Astrocyte (in vitro differentiated cells and primary cell): ENCODE results near the gene CSTF2T. TPM values are rescaled to one million over a fixed set of nuclear protein-coding genes. Genes with fewer than 3 reads are reported as not detected.

Experiments
- DNase-seq: peaks from one replicate; pipeline ENCODE4 v3.0.0-alpha.2; 2010; ENCODE audit warnings: low read depth
- FAIRE-seq: peaks from 2 replicates; lab custom pipeline; 2011; peaks lifted over from hg19 to GRCh38; lab: Jason Lieb, UNC
- H2AFZ ChIP-seq: 2 replicates; pipeline ENCODE4 v1.6.0; 2012; ENCODE audit warnings: low read depth, low read length, inconsistent platforms
- H3K27ac ChIP-seq: 2 replicates; pipeline ENCODE4 v1.5.1; 2011; ENCODE audit warnings: low read depth, low read length, inconsistent platforms
- H3K27me3 ChIP-seq: 2 replicates; pipeline ENCODE4 v1.6.0; 2011; ENCODE audit warnings: low read length, inconsistent platforms; ENCODE audit not compliant: insufficient read depth
- H3K36me3 ChIP-seq: 2 replicates; pipeline ENCODE4 v1.5.1; 2011; ENCODE audit warnings: low read length, inconsistent platforms; ENCODE audit not compliant: insufficient read depth
- H3K4me1 ChIP-seq: 2 replicates; pipeline ENCODE4 v1.5.1; 2011; ENCODE audit warnings: low read length, inconsistent platforms; ENCODE audit not compliant: insufficient read depth
- H3K4me2 ChIP-seq: 2 replicates; pipeline ENCODE4 v1.6.0; 2012; ENCODE audit warnings: low read length, inconsistent platforms
- H3K4me3 ChIP-seq: 2 replicates; pipeline ENCODE4 v1.5.1; 2011; ENCODE audit warnings: low read depth, mild to moderate bottlenecking, low read length, inconsistent platforms; ENCODE audit not compliant: insufficient read depth
- H3K79me2 ChIP-seq: 2 replicates; pipeline ENCODE4 v1.6.0; 2012; ENCODE audit warnings: mild to moderate bottlenecking, low read length, inconsistent platforms; ENCODE audit not compliant: insufficient read depth
- H3K9ac ChIP-seq: 2 replicates; pipeline ENCODE4 v1.6.0; 2012; ENCODE audit warnings: mild to moderate bottlenecking, low read length, inconsistent platforms
- H3K9me3 ChIP-seq: 2 replicates; pipeline ENCODE4 v1.5.1; 2012; ENCODE audit warnings: low read depth, mild to moderate bottlenecking, low read length, inconsistent platforms; ENCODE audit not compliant: insufficient read depth
- H4K20me1 ChIP-seq: 2 replicates; pipeline ENCODE4 v1.6.0; 2012; ENCODE audit warnings: low read length, inconsistent platforms; ENCODE audit not compliant: insufficient read depth
- H3K27ac Mint-ChIP-seq: one replicate; pipeline ENCODE4 v1.8.0; 2021; ENCODE audit warnings: mild to moderate bottlenecking, mixed read lengths; ENCODE audit not compliant: unreplicated experiment
- H3K27me3 Mint-ChIP-seq: one replicate; pipeline ENCODE4 v1.8.0; 2021; ENCODE audit warnings: low read depth, mixed read lengths; ENCODE audit not compliant: unreplicated experiment
- H3K36me3 Mint-ChIP-seq: one replicate; pipeline ENCODE4 v1.8.0; 2021; ENCODE audit warnings: low read depth, mixed read lengths; ENCODE audit not compliant: unreplicated experiment
- H3K4me1 Mint-ChIP-seq: one replicate; pipeline ENCODE4 v1.8.0; 2021; ENCODE audit warnings: low read depth, mixed read lengths; ENCODE audit not compliant: unreplicated experiment
- H3K4me3 Mint-ChIP-seq: one replicate; pipeline ENCODE4 v1.8.0; 2021; ENCODE audit warnings: mild to moderate bottlenecking, moderate library complexity, mixed read lengths; ENCODE audit not compliant: unreplicated experiment
- H3K9me3 Mint-ChIP-seq: one replicate; pipeline ENCODE4 v1.8.0; 2021; ENCODE audit warnings: mild to moderate bottlenecking, mixed read lengths; ENCODE audit not compliant: unreplicated experiment
- EZH2 ChIP-seq: IDR thresholded peaks from 2 replicates; pipeline ENCODE4 v1.6.1; 2012; ENCODE audit warnings: mild to moderate bottlenecking, low read length, inconsistent platforms; ENCODE audit not compliant: insufficient read depth
- total RNA-seq: library from RNA; stranded (reverse); gene quantifications from 2 replicates; pipeline ENCODE4 v1.2.1, GENCODE V29; 2021
- TF ChIP-seq, protein P1 (sequence below): IDR thresholded peaks from 2 replicates; pipeline ENCODE4 v1.5.1; 2011; ENCODE audit warnings: low read depth, mild to moderate bottlenecking, inconsistent platforms, low read length, moderate library complexity; ENCODE audit not compliant: insufficient read depth

Gene CSTF2T
- total RNA-seq, 1 donor from 2014 or later, result 22.9 TPM

DNA sequence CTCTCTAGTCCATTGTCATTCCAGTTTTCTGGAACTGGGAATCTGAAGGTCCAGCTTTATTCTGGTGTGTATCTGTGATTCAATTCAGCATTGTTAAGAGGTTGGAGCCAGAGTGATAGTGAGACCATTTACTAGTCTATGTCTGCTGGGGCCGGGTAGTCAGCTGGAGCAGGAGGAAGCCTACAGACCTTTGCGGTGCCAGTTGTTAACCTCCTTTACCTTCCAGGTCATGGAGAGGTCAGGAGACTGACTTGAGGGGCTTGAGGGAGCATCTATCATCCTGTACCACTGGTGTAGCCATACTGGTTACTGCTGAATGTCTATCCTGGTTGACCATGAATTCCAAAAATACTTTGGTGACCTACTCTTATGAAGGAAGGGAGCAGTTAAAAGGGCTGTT, 9.2 kb upstream of the CSTF2T start:
- Histone ChIP-seq H3K9ac (no peak overlapping the region), H3K36me3 (no peaks in the 10 kb centered on the region), H3K27ac (no peak overlapping the region), H3K27me3 (no peaks in the 10 kb centered on the region), H3K4me3 (no peak overlapping the region), H3K9me3 (no peaks in the 10 kb centered on the region), H4K20me1 (no peaks in the 10 kb centered on the region), H2AFZ (no peak overlapping the region), H3K4me2 (no peak overlapping the region), H3K4me1 (no peaks in the 10 kb centered on the region), H3K79me2 (no peaks in the 10 kb centered on the region)
- H3K27me3 Mint-ChIP-seq, result no peaks in the 10 kb centered on the region
- H3K4me1 Mint-ChIP-seq, result peaks cover 7% of the 10 kb centered on the region
- no peak overlapping the region for H3K4me3 Mint-ChIP-seq
- no peaks in the 10 kb centered on the region for H3K36me3 Mint-ChIP-seq
- no peaks in the 10 kb centered on the region for H3K9me3 Mint-ChIP-seq
- FAIRE-seq (no peak), DNase-seq (no peak)
- no peak for TF ChIP-seq EZH2
- TF ChIP-seq, protein P1, sequence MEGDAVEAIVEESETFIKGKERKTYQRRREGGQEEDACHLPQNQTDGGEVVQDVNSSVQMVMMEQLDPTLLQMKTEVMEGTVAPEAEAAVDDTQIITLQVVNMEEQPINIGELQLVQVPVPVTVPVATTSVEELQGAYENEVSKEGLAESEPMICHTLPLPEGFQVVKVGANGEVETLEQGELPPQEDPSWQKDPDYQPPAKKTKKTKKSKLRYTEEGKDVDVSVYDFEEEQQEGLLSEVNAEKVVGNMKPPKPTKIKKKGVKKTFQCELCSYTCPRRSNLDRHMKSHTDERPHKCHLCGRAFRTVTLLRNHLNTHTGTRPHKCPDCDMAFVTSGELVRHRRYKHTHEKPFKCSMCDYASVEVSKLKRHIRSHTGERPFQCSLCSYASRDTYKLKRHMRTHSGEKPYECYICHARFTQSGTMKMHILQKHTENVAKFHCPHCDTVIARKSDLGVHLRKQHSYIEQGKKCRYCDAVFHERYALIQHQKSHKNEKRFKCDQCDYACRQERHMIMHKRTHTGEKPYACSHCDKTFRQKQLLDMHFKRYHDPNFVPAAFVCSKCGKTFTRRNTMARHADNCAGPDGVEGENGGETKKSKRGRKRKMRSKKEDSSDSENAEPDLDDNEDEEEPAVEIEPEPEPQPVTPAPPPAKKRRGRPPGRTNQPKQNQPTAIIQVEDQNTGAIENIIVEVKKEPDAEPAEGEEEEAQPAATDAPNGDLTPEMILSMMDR, result no peak
- H3K27ac Mint-ChIP-seq, result no peak overlapping the region

- TF ChIP-seq, protein P1, result no peak
- Histone ChIP-seq H3K4me1 (no peaks in the 10 kb centered on the region), H2AFZ (no peak overlapping the region), H3K79me2 (no peaks in the 10 kb centered on the region), H4K20me1 (no peaks in the 10 kb centered on the region), H3K4me2 (no peak overlapping the region), H3K27me3 (no peaks in the 10 kb centered on the region), H3K9ac (no peak overlapping the region), H3K27ac (no peak overlapping the region), H3K9me3 (no peaks in the 10 kb centered on the region), H3K4me3 (no peak overlapping the region), H3K36me3 (no peaks in the 10 kb centered on the region)
- H3K27me3 Mint-ChIP-seq, result no peaks in the 10 kb centered on the region
- H3K27ac Mint-ChIP-seq, result no peak overlapping the region
- no peaks in the 10 kb centered on the region for H3K36me3 Mint-ChIP-seq
- peaks cover 7% of the 10 kb centered on the region for H3K4me1 Mint-ChIP-seq
- H3K4me3 Mint-ChIP-seq, result no peak overlapping the region
- H3K9me3 Mint-ChIP-seq, result no peaks in the 10 kb centered on the region
- no peak for FAIRE-seq
- DNase-seq, result no peak
These were observed 8.5 kb upstream of the CSTF2T start for GRCh38 chr10:51707821-51708424.

DNA sequence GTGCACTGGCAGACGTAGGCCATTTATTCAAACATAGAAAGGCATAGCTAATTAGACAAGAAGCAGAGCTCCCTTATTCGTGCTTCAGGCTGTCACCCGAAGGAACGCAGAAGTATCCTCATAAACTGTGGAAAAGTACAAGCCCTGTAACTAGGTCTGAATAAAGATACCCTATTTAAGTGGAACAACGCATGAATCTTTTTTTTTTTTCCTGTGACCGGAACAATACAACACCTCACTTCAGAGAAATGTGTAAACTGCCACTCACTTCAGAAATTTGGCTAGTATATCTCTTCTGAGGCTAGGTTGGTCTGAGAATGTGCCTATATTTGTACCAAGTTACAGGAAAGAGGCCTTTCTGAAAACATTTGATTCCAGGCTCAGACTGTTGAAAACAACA, 8.0 kb upstream of the CSTF2T start:
- Mint-ChIP-seq H3K36me3 (no peaks in the 10 kb centered on the region), H3K4me3 (no peak overlapping the region), H3K4me1 (peaks cover 7% of the 10 kb centered on the region), H3K9me3 (no peaks in the 10 kb centered on the region), H3K27me3 (no peaks in the 10 kb centered on the region), H3K27ac (no peak overlapping the region)
- no peak overlapping the region for H3K27ac ChIP-seq
- H3K36me3 ChIP-seq, result no peaks in the 10 kb centered on the region
- H3K4me2 ChIP-seq, result no peak overlapping the region
- no peaks in the 10 kb centered on the region for H3K9me3 ChIP-seq
- H3K4me1 ChIP-seq, result no peaks in the 10 kb centered on the region
- no peak overlapping the region for H2AFZ ChIP-seq
- H4K20me1 ChIP-seq, result no peaks in the 10 kb centered on the region
- no peak overlapping the region for H3K9ac ChIP-seq
- no peak overlapping the region for H3K4me3 ChIP-seq
- no peaks in the 10 kb centered on the region for H3K79me2 ChIP-seq
- DNase-seq, result no peak
- no peak for FAIRE-seq
- TF ChIP-seq, protein P1, result no peak
- TF ChIP-seq EZH2, result no peak
- no peaks in the 10 kb centered on the region for H3K27me3 ChIP-seq
